D721Med (cell line): ENCODE results near the gene TEAD3.

Experiments
- DNase-seq: peaks from one replicate; pipeline ENCODE4 v3.0.0; 2011; ENCODE audit warnings: low spot score; ENCODE audit not compliant: insufficient read length
- FAIRE-seq: peaks from 2 replicates; lab custom pipeline; 2011; peaks lifted over from hg19 to GRCh38; lab: Jason Lieb, UNC
- CTCF ChIP-seq: IDR thresholded peaks from 2 replicates; pipeline ENCODE4 v1.5.1; 2012; ENCODE audit warnings: mild to moderate bottlenecking, control low read depth; ENCODE audit not compliant: insufficient read depth; ENCODE audit errors: missing control alignments

Gene TEAD3

GRCh38 chr6:35496036-35496840 is 641 bp downstream of the TEAD3 start:
- no peak for TF ChIP-seq CTCF
- DNase-seq (peak; percentile 74), FAIRE-seq (no peak)

DNA sequence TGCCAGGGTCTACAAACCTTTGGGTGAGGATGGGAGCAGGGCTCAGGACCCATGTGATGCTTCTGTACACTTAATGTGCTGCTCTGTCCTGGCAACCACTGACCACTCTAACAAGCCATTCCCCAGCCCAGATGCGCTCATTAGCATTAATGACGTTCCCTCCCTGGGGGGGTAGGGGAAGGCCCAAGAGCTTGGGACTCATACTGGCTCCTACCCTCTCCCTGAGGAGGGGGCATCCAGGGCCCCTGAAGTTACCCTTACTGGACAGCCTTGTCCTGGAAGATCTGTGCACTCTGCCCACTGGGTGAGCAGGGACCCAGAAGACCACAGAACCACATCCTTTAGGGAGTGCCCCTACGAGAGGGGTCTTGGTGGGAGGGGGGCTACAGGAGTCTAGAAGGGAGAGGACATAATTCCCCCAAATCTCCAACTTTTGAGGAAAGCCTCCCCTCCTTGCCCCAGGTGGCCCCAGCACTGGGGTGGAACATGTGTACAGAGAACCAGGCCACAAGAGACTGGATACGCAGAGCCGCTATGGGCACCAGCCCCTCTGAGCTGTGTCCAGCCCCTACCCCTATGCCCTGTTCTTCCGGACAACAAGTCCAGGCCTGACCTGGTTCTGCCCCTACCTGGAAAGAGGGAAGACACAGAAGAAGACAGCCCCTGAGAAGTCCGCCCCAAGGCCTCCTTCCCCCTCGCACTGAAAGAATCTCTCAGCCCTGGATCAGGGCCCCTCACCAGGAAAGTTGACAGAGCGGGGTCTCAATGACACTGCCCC is 1.4 kb downstream of the TEAD3 start:
- FAIRE-seq, result no peak
- no peak for TF ChIP-seq CTCF
- DNase-seq, result no peak

DNA sequence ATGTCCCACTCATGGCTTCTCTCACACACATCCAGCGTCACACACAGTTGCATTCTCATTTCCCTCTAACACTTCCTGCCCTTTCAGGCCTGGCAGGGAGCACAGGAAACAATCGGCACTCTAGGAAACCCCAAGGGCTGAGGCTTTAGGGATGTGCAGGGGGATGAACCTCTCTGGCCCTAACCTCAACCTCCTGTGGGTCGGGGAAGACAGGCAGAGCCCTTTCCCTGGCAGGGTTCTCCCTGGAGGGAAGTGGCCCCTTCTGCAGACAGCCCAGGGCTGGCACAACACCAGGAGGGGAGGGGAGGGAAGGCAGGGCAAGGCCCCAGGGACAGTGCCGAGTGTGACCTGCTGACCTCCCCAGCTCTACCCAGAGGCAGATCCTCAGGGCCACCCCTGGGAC is 2.7 kb downstream of the TEAD3 start:
- TF ChIP-seq CTCF, result no peak
- DNase-seq (no peak), FAIRE-seq (no peak)

DNA sequence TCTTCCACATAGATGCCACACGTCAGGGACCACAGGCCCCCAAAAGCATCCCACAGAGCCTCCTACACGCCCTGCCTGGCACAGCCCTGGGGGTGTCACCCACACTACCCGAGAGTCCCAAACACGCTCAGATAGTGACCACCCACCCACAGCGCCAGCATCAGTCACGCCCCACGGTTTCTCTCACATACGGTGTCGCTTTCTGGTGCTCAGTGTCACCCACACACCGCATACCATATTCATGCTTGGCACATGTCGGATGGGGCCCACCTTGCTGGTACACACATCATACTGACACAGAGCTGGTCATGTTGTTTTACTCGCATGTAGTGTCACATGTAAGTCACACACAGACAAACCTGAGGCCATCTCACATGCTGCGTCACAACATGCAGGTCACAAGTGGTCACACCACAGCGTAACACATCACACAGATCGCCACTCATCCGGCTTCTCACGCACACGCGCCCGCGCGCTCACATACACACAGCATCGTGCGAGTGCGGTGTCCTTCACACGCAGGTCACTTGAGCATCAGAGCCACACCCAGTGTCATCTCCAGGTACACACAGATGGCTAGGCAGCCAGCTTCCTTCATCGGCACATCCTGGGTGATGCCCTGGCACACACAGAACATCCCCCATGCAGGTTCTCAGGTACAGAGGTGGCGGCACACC is 3.4 kb downstream of the TEAD3 start:
- DNase-seq, result no peak
- no peak for FAIRE-seq
- TF ChIP-seq CTCF, result no peak

- no peak for DNase-seq
- FAIRE-seq, result no peak
- no peak for TF ChIP-seq CTCF
These were observed 4.0 kb downstream of the TEAD3 start for GRCh38 chr6:35492974-35493284.

GRCh38 chr6:35492258-35492973 is 4.5 kb downstream of the TEAD3 start:
- DNase-seq, result no peak
- no peak for FAIRE-seq
- no peak for TF ChIP-seq CTCF
